ENCODE data around the gene EXOC2.

EXOC2 gene

GRCh38 chr6:456358-456867 is 236.5 kb downstream of the EXOC2 start:
- Mint-ChIP-seq H3K27me3 (no peaks in the 10 kb centered on the region), H3K4me1 (peaks cover 59% of the 10 kb centered on the region), H3K27ac (no peak overlapping the region), H3K4me3 (no peak overlapping the region), H3K9me3 (peaks cover 15 to 18% of the 10 kb centered on the region in 2 donors)
- no peak for DNase-seq
- ATAC-seq, result no peak

DNA sequence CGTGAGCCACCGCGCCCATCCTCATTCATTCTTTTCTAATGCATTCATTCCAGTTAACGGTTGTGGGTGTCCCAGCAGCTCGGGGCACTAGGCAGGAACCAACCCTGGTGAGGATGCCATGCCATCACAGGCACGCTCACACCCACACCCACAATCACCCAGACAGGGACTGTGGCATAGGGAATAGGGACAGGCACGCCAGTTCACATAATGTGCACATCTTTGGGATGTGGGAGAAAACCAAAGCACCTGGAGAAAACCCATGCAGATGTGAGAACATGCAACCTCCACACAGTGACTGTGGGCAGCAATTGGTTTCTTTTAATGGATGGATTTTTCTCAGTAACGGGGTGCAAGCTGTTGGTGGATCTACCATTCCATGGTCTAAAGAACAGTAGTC is 237.1 kb downstream of the EXOC2 start:
- H3K27me3 Mint-ChIP-seq, result no peaks in the 10 kb centered on the region
- peak overlapping the region in 1 of 2 donors; percentile 63 for H3K27ac Mint-ChIP-seq
- H3K4me1 Mint-ChIP-seq, result peaks cover 53% of the 10 kb centered on the region
- DNase-seq (no peak), ATAC-seq (no peak)
- H3K4me3 Mint-ChIP-seq, result peak overlapping the region; percentile 52 to 72
- peaks cover 15 to 18% of the 10 kb centered on the region in 2 donors for H3K9me3 Mint-ChIP-seq

GRCh38 chr6:455006-455585 is 237.8 kb downstream of the EXOC2 start:
- peaks cover 50% of the 10 kb centered on the region for H3K4me1 Mint-ChIP-seq
- peak overlapping the region; percentile 82 to 83 for H3K27ac Mint-ChIP-seq
- DNase-seq, result peak; percentile 45 to 70
- peak; percentile 98 for ATAC-seq
- peak overlapping the region; percentile 72 to 77 for H3K4me3 Mint-ChIP-seq
- H3K27me3 Mint-ChIP-seq, result no peaks in the 10 kb centered on the region
- H3K9me3 Mint-ChIP-seq, result peaks cover 15 to 23% of the 10 kb centered on the region in 2 donors

DNA sequence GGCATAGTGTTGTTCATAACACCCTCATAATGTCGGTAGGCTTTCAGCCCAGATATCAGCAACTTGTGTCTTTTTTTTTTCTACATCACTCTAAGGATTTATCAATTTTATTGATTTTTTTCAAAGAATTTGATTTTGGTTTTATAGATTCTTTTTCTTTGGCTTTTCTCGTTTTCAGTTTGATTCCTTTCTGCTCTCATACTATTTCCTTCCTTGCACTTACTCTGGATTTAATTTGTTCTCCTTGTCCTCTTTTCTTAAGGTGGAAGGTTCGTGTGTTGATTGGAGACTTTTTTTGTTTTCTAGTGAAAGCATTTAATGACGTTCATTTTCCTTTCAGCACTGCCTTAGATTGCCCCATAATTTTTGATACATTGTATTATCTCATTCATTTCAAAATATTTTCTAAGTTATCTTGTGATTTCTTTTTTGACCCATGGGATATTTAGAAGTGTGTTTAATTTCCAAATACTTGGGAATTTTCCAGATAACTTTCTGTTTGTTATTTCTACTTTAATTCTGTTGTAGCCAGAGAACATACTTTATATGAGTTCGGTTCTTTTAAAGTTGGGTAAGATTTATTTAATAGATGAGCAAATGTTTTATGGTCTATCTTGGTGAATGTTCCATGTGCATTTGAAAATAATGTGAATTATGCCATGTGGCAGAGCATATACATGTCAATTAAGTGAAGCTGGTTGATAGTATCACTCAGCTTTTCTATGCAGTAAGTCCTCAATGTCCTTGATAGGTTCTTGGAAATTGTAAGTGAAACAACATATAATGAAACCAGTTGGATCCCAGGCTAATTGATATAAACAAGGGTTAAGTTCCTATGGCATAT is 238.6 kb downstream of the EXOC2 start:
- Mint-ChIP-seq H3K4me1 (peaks cover 45% of the 10 kb centered on the region), H3K27me3 (no peaks in the 10 kb centered on the region), H3K4me3 (peak overlapping the region; percentile 72 to 77), H3K9me3 (peaks cover 15 to 23% of the 10 kb centered on the region in 2 donors), H3K27ac (peak overlapping the region; percentile 82 to 83)
- ATAC-seq, result peak; percentile 3
- DNase-seq, result no peak

DNA sequence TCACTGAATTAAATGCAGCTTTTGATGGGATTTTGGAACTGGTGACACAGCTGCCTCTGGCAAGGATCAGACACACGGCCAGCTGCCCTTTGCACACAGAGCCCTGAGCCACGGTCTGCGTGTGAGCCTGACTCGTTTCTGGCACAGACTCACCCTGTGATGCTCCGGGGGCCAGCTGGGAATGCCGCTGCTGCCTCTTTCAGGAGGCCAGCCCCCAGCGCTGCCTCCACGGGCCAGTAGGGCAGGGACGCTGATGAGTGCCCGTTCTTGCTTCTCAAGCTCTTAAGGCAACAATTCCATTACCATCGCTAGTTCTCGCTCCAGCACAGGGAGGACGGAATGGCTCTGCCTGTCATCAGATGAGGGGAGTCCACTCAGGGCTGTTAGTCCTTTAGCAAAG is 239.8 kb downstream of the EXOC2 start:
- Mint-ChIP-seq H3K27ac (no peak overlapping the region), H3K4me1 (peaks cover 55% of the 10 kb centered on the region), H3K27me3 (no peaks in the 10 kb centered on the region), H3K9me3 (peaks cover 14 to 19% of the 10 kb centered on the region in 2 donors), H3K4me3 (no peak overlapping the region)
- ATAC-seq (no peak), DNase-seq (no peak)

DNA sequence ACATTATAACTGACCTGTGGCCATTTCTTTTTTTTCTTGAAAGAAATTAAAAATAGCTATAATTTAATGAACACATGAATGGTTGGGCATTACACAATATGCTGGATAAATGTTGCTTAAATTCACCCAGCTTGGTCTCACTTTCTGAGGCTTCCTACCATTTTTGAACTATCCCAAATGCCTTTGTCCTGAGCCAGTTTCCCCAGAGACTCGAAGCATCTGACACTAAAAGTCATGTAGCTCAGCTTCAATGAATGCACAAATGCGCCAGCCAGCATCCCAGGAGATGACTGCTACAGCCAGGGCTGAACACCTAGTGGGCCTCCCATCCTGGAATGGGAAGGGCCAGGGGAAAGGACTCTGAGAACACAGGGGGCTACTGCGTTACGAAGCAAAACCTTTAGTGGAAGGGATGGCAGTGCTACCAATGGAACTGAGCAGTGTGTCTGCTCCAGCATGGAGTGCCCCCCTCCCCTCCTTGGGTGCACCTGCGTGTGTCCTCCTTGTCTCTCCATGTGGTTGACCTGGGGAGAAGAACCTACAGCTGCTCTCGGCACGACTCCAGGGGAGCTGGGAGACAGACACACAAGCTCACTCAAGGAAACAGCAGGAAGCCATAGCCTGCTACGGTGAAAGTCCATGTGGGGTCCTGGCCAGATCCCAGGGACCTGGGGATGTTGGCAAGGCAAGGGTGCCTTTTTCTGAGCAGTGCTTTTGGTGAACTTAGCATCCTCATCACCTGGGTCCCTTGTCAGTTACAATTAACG is 240.5 kb downstream of the EXOC2 start:
- H3K27ac Mint-ChIP-seq, result no peak overlapping the region
- H3K9me3 Mint-ChIP-seq, result peaks cover 10 to 12% of the 10 kb centered on the region in 2 donors
- H3K27me3 Mint-ChIP-seq, result no peaks in the 10 kb centered on the region
- DNase-seq (no peak), ATAC-seq (no peak)
- H3K4me3 Mint-ChIP-seq, result no peak overlapping the region
- peaks cover 59% of the 10 kb centered on the region for H3K4me1 Mint-ChIP-seq

DNA sequence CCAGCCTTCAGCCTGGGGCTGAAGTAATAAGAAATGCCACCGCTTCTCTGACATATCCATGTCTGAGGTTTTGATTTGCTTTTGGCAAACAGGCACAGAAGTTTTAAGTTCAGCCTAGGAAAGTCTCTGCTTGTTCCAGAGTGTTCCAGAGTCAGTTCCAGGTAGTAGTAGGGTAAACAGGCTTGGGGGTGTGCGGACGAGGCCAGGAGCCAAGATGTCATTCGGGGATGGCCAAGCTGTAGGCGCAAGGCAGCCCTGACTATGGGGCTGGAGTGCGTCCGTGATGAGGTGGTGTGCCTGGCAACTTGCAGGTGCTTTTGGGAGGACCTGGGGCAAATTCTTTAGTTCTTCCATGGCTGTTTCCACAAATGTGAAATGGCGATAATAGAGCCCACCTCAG is 241.1 kb downstream of the EXOC2 start:
- H3K27me3 Mint-ChIP-seq, result no peaks in the 10 kb centered on the region
- H3K4me3 Mint-ChIP-seq, result no peak overlapping the region
- ATAC-seq (no peak), DNase-seq (no peak)
- no peak overlapping the region for H3K27ac Mint-ChIP-seq
- peaks cover 59% of the 10 kb centered on the region for H3K4me1 Mint-ChIP-seq
- H3K9me3 Mint-ChIP-seq, result peaks cover 4 to 6% of the 10 kb centered on the region in 2 donors

GRCh38 chr6:451336-451735 is 241.6 kb downstream of the EXOC2 start:
- peaks cover 61% of the 10 kb centered on the region for H3K4me1 Mint-ChIP-seq
- H3K27me3 Mint-ChIP-seq, result no peaks in the 10 kb centered on the region
- no peak overlapping the region for H3K4me3 Mint-ChIP-seq
- DNase-seq (no peak), ATAC-seq (no peak)
- no peak overlapping the region for H3K27ac Mint-ChIP-seq
- H3K9me3 Mint-ChIP-seq, result peaks cover 3 to 4% of the 10 kb centered on the region in 2 donors

DNA sequence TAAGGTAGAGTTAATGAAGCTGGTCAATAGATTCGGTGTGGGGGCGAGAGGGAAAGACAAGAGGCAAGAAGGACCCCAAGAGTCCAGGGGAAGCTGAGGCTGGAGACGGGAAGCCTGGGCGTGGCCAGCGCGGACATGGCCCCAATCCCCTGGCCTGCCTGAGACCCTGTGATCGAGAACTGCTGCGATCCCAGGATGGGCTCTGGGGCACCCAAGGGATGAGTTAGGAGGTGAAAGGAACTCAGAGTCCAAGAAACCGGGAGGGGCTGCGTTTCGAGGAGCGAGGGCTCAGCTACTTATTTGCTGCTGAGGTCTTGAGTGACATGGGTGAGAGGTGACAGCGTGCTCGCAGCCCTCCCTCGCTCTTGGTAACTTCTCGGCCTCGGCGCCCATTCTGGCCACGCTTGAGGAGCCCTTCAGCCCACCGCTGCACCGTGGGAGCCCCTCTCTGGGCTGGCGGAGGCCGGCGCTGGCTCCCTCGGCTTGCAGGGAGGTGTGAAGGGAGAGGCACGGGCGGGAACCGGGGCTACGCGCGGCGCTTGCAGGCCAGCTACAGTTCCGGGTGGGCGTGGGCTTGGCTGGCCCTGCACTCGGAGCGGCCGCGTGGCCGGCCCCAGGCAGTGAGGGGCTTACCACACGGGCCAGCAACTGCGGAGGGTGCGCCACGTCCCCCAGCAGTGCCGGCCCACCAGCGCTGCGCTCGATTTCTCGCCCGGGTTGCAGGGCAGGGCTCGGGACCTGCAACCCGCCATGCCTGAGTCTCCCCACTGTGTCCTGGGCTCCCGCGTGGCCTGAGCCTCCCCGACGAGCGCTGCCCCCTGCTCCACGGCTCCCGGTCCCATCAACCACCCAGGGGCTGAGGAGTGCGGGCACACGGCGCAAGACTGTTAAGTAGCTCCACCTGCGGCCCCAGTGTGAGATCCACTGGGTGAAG is 243.2 kb downstream of the EXOC2 start:
- H3K4me1 Mint-ChIP-seq, result peaks cover 61% of the 10 kb centered on the region
- H3K27ac Mint-ChIP-seq, result peak overlapping the region; percentile 35 to 38
- ATAC-seq, result no peak
- peaks cover 3 to 4% of the 10 kb centered on the region in 2 donors for H3K9me3 Mint-ChIP-seq
- DNase-seq, result peak in 1 of 2 donors; percentile 9
- H3K4me3 Mint-ChIP-seq, result no peak overlapping the region
- no peaks in the 10 kb centered on the region for H3K27me3 Mint-ChIP-seq

GRCh38 chr6:449057-449430 is 243.9 kb downstream of the EXOC2 start:
- H3K27me3 Mint-ChIP-seq, result no peaks in the 10 kb centered on the region
- peak overlapping the region; percentile 97 to 99 for H3K27ac Mint-ChIP-seq
- peak overlapping the region in 1 of 2 donors; percentile 75 for H3K4me3 Mint-ChIP-seq
- peaks cover 61% of the 10 kb centered on the region for H3K4me1 Mint-ChIP-seq
- peaks cover 3 to 4% of the 10 kb centered on the region in 2 donors for H3K9me3 Mint-ChIP-seq
- DNase-seq, result no peak
- ATAC-seq, result no peak

GRCh38 chr6:448296-449056 is 244.5 kb downstream of the EXOC2 start:
- Mint-ChIP-seq H3K27me3 (no peaks in the 10 kb centered on the region), H3K27ac (peak overlapping the region; percentile 97 to 99), H3K4me1 (peaks cover 65% of the 10 kb centered on the region), H3K4me3 (peak overlapping the region; percentile 75 to 80), H3K9me3 (peaks cover 3 to 4% of the 10 kb centered on the region in 2 donors)
- ATAC-seq (no peak), DNase-seq (peak in 1 of 2 donors; percentile 15)

DNA sequence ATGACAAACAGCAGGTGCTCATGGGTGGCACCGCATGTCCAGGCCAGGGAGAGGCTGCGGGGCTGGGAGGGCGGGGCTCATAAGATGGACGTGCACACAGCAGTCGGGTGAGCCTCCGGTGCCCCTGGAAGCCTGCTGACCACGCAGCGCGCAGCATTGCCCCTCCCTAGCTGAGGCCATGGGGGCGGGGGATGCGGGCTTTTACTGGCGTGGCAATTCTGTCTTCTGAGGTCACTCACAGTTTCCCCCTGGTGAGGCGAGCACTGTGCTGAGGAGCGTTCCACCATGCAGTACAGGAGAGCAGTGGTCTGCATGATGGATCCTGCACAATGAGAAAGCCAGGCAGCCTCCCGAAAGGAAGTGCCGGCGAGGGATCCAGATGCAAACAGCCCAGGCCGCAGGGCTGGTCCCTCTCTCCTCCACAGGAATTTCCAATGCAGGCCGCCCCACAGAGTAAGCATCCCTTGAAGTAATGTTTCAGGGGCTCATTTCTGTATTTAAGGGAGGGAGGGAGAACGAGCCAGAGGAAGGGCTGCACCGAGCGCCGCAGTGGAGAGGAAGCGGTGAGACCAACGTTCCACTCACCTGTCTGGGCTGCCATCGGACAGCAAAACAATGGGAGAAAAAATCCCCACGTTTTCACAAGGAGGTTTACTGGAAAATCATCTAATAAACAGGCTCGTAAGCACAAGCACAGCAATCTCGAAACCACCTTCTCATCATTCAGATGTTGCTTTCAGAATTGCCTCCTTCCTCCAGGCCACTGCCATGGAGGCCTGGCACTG is 245.4 kb downstream of the EXOC2 start:
- H3K27ac Mint-ChIP-seq, result peak overlapping the region; percentile 97 to 99
- peak; percentile 63 for ATAC-seq

More for the DNA sequence above, 245.4 kb downstream of the EXOC2 start:
- Mint-ChIP-seq H3K4me3 (peak overlapping the region; percentile 75 to 80), H3K9me3 (peaks cover 3 to 4% of the 10 kb centered on the region in 2 donors), H3K4me1 (peaks cover 70% of the 10 kb centered on the region), H3K27me3 (no peaks in the 10 kb centered on the region)
- DNase-seq, result peak; percentile 51 to 81

All from stimulated activated naive CD8-positive, alpha-beta T cell treated with anti-CD3 and anti-CD28 coated beads, Interleukin-15, amount 100 ng/mL, for 72 hours (primary cell).